ENCODE results near the gene FIZ1. TPM values are rescaled to one million over a fixed set of nuclear protein-coding genes. Genes with fewer than 3 reads are reported as not detected.
A peak's percentile ranks its signal among the peaks of the same experiment; 100 is the strongest.

FIZ1 gene
- total RNA-seq, 1 donor from 2014 or later, result 4.8 TPM

GRCh38 chr19:55611983-55612645 is 12.8 kb upstream of the FIZ1 start:
- DNase-seq (ENCODE audit: low spot score), result no peak
- Histone ChIP-seq H3K4me2 (no peak overlapping the region), H3K9ac (no peak overlapping the region), H3K4me3 (no peak overlapping the region), H3K79me2 (ENCODE audit: low read depth) (peaks cover 37% of the 10 kb centered on the region), H3K27ac (no peak overlapping the region), H3K27me3 (no peaks in the 10 kb centered on the region), H4K20me1 (ENCODE audit: low read depth) (peaks cover 56% of the 10 kb centered on the region), H3K36me3 (no peaks in the 10 kb centered on the region), H2AFZ (replicated peaks) (no peak overlapping the region), H3F3A (ENCODE audit: low read depth) (no peaks in the 10 kb centered on the region), H3K9me3 (ENCODE audit: low read depth) (no peaks in the 10 kb centered on the region), H3K4me1 (no peaks in the 10 kb centered on the region)
- Mint-ChIP-seq H3K4me1 (peaks cover 17% of the 10 kb centered on the region), H3K4me3 (no peak overlapping the region), H3K36me3 (peaks cover 20% of the 10 kb centered on the region), H3K27ac (no peak overlapping the region), H3K9me3 (no peaks in the 10 kb centered on the region), H3K27me3 (ENCODE audit: insufficient read depth, low read depth) (peaks cover 2% of the 10 kb centered on the region)
- TF ChIP-seq CTCF (IDR thresholded peaks at IDR 0.05) (no peak), EZH2phosphoT487 (IDR thresholded peaks at IDR 0.05) (no peak), EZH2 (IDR thresholded peaks at IDR 0.05) (no peak)

- H3K9me3 Mint-ChIP-seq, result no peaks in the 10 kb centered on the region
- no peaks in the 10 kb centered on the region for H3K27me3 ChIP-seq
- H3K4me1 ChIP-seq, result peaks cover 6% of the 10 kb centered on the region
- H3K4me3 Mint-ChIP-seq, result peak overlapping the region; percentile 27
- H3K9ac ChIP-seq, result no peak overlapping the region
- no peaks in the 10 kb centered on the region for H3K9me3 ChIP-seq (ENCODE audit: low read depth)
- no peak for TF ChIP-seq EZH2phosphoT487 (IDR thresholded peaks at IDR 0.05)
- no peak for TF ChIP-seq CTCF (IDR thresholded peaks at IDR 0.05)
- TF ChIP-seq EZH2 (IDR thresholded peaks at IDR 0.05), result no peak
- H4K20me1 ChIP-seq (ENCODE audit: low read depth), result peaks cover 63% of the 10 kb centered on the region
- H3K36me3 ChIP-seq, result no peaks in the 10 kb centered on the region
- peaks cover 20% of the 10 kb centered on the region for H3K36me3 Mint-ChIP-seq
- no peak overlapping the region for H3K27ac ChIP-seq
- H3K27ac Mint-ChIP-seq, result peak overlapping the region; percentile 61
- H3K27me3 Mint-ChIP-seq (ENCODE audit: insufficient read depth, low read depth), result peaks cover 2% of the 10 kb centered on the region
- DNase-seq (ENCODE audit: low spot score), result no peak
- no peak overlapping the region for H3K4me2 ChIP-seq
- peaks cover 24% of the 10 kb centered on the region for H3K4me1 Mint-ChIP-seq
- H3F3A ChIP-seq (ENCODE audit: low read depth), result peaks cover 3% of the 10 kb centered on the region
- peaks cover 44% of the 10 kb centered on the region for H3K79me2 ChIP-seq (ENCODE audit: low read depth)
- no peak overlapping the region for H3K4me3 ChIP-seq
- H2AFZ ChIP-seq (replicated peaks), result no peak overlapping the region
Measured at GRCh38 chr19:55611300-55611982, 12.1 kb upstream of the FIZ1 start.

- Histone ChIP-seq H3K4me2 (no peak overlapping the region), H3K79me2 (ENCODE audit: low read depth) (peaks cover 45% of the 10 kb centered on the region), H2AFZ (replicated peaks) (no peak overlapping the region), H3K27ac (no peak overlapping the region), H3K36me3 (no peaks in the 10 kb centered on the region), H3K27me3 (no peaks in the 10 kb centered on the region), H4K20me1 (ENCODE audit: low read depth) (peaks cover 64% of the 10 kb centered on the region), H3K9ac (no peak overlapping the region), H3K4me3 (no peak overlapping the region), H3F3A (ENCODE audit: low read depth) (peaks cover 23% of the 10 kb centered on the region), H3K9me3 (ENCODE audit: low read depth) (no peaks in the 10 kb centered on the region), H3K4me1 (peaks cover 7% of the 10 kb centered on the region)
- peaks cover 36% of the 10 kb centered on the region for H3K4me1 Mint-ChIP-seq
- TF ChIP-seq CTCF (IDR thresholded peaks at IDR 0.05) (no peak), EZH2phosphoT487 (IDR thresholded peaks at IDR 0.05) (no peak), EZH2 (IDR thresholded peaks at IDR 0.05) (no peak)
- H3K9me3 Mint-ChIP-seq, result no peaks in the 10 kb centered on the region
- no peak for DNase-seq (ENCODE audit: low spot score)
- no peak overlapping the region for H3K4me3 Mint-ChIP-seq
- H3K27ac Mint-ChIP-seq, result no peak overlapping the region
- peaks cover 2% of the 10 kb centered on the region for H3K27me3 Mint-ChIP-seq (ENCODE audit: insufficient read depth, low read depth)
- peaks cover 20% of the 10 kb centered on the region for H3K36me3 Mint-ChIP-seq
Measured at GRCh38 chr19:55609326-55609725, 10.0 kb upstream of the FIZ1 start.

All from neural progenitor cell (in vitro differentiated cells).